Neural cell (in vitro differentiated cells): ENCODE results near the gene TSPAN1. TPM values are rescaled to one million over a fixed set of nuclear protein-coding genes. Genes with fewer than 3 reads are reported as not detected.

Experiments
- H2AFZ ChIP-seq: fragments of 200-600, 300-800 bp; sonication (generic), shearing (Covaris generic); 2 replicates; pipeline ENCODE4 v1.6.0; 2014; ENCODE audit warnings: low read depth, mild to moderate bottlenecking, antibody characterized with exemption, low read length, moderate library complexity
- H3F3A ChIP-seq: fragments of 200-600 bp; shearing (Covaris generic); 2 replicates; pipeline ENCODE4 v1.6.1; 2016; ENCODE audit warnings: mild to moderate bottlenecking, moderate library complexity, mixed read lengths, antibody characterized with exemption, low read length; ENCODE audit not compliant: insufficient read depth, poor library complexity, severe bottlenecking
- H3K27ac ChIP-seq: fragments of 200-600, 300-800 bp; sonication (generic), shearing (Covaris generic); 2 replicates; pipeline ENCODE4 v1.5.1; 2014; ENCODE audit warnings: mild to moderate bottlenecking, low read length, moderate library complexity
- H3K27me3 ChIP-seq: fragments of 300-800, 200-600 bp; sonication (generic), shearing (Covaris generic); 2 replicates; pipeline ENCODE4 v1.6.0; 2014; ENCODE audit warnings: mild to moderate bottlenecking, low read depth, low read length, moderate library complexity; ENCODE audit not compliant: insufficient read depth
- H3K36me3 ChIP-seq: fragments of 300-800, 200-600 bp; sonication (generic), shearing (Covaris generic); 2 replicates; pipeline ENCODE4 v1.5.1; 2014; ENCODE audit warnings: mild to moderate bottlenecking, antibody characterized with exemption, low read length, moderate library complexity; ENCODE audit not compliant: insufficient read depth
- H3K4me2 ChIP-seq: fragments of 300-800, 200-600 bp; sonication (generic), shearing (Covaris generic); 2 replicates; pipeline ENCODE4 v1.6.0; 2014; ENCODE audit warnings: mild to moderate bottlenecking, low read length
- H3K4me3 ChIP-seq: fragments of 300-800, 200-600 bp; sonication (generic), shearing (Covaris generic); 2 replicates; pipeline ENCODE4 v1.5.1; 2014; ENCODE audit warnings: mild to moderate bottlenecking, low read length, moderate library complexity
- H3K79me2 ChIP-seq: fragments of 200-600 bp; shearing (Covaris generic); replicated peaks from 2 replicates; pipeline ENCODE4 v1.6.0; 2014; ENCODE audit warnings: mild to moderate bottlenecking, low read length, moderate library complexity; ENCODE audit not compliant: insufficient read depth
- H3K9ac ChIP-seq: fragments of 300-800, 200-600 bp; sonication (generic), shearing (Covaris generic); 2 replicates; pipeline ENCODE4 v1.6.1; 2016; ENCODE audit warnings: mild to moderate bottlenecking, low read length, mixed read lengths
- H3K9me2 ChIP-seq: fragments of 200-600 bp; shearing (Covaris generic); 2 replicates; pipeline ENCODE4 v1.6.1; 2016; ENCODE audit warnings: mild to moderate bottlenecking, low read length, mixed read lengths; ENCODE audit not compliant: insufficient read depth
- H3K9me3 ChIP-seq: fragments of 200-600, 300-800 bp; sonication (generic), shearing (Covaris generic); 2 replicates; pipeline ENCODE4 v1.6.1; 2016; ENCODE audit warnings: mild to moderate bottlenecking, mixed run types, low read length, moderate library complexity, mixed read lengths
- H4K20me1 ChIP-seq: fragments of 200-600 bp; shearing (Covaris generic); 2 replicates; pipeline ENCODE4 v1.6.1; 2016; ENCODE audit warnings: mild to moderate bottlenecking, mixed run types; ENCODE audit not compliant: insufficient read depth
- CTCF ChIP-seq: fragments of 450-650 bp; IDR thresholded peaks from 2 replicates; pipeline ENCODE4 v1.5.1; 2014; ENCODE audit warnings: antibody characterized with exemption, mild to moderate bottlenecking, moderate library complexity; ENCODE audit not compliant: poor library complexity, severe bottlenecking
- EP300 ChIP-seq: fragments of 450-650 bp; conservative IDR thresholded peaks from 2 replicates; pipeline ENCODE4 v1.6.1; 2014; ENCODE audit warnings: antibody characterized with exemption, mild to moderate bottlenecking, moderate library complexity; ENCODE audit not compliant: poor library complexity, severe bottlenecking
- EZH2 ChIP-seq: fragments of 200-600, 300-800 bp; shearing (Covaris generic), sonication (generic); IDR thresholded peaks from 2 replicates; pipeline ENCODE4 v1.6.1; 2014; ENCODE audit warnings: antibody characterized with exemption, low read length, borderline replicate concordance, mild to moderate bottlenecking; ENCODE audit not compliant: insufficient read depth, poor library complexity, severe bottlenecking
- MXI1 ChIP-seq: fragments of 450-650 bp; conservative IDR thresholded peaks from 2 replicates; pipeline ENCODE4 v1.6.1; 2014; ENCODE audit warnings: antibody characterized with exemption, mild to moderate bottlenecking; ENCODE audit not compliant: poor library complexity, severe bottlenecking
- POLR2AphosphoS5 ChIP-seq: IDR thresholded peaks from 2 replicates; pipeline ENCODE4 v1.6.1; 2012
- RAD21 ChIP-seq: fragments of 450-650 bp; conservative IDR thresholded peaks from 2 replicates; pipeline ENCODE4 v1.6.1; 2014; ENCODE audit warnings: antibody characterized with exemption, mild to moderate bottlenecking, moderate library complexity
- REST ChIP-seq: IDR thresholded peaks from 2 replicates; pipeline ENCODE4 v1.6.1; 2012; ENCODE audit warnings: borderline replicate concordance
- SMC3 ChIP-seq: fragments of 450-650 bp; conservative IDR thresholded peaks from 2 replicates; pipeline ENCODE4 v1.6.1; 2014; ENCODE audit warnings: antibody characterized with exemption, mild to moderate bottlenecking, moderate library complexity; ENCODE audit not compliant: poor library complexity
- TAF1 ChIP-seq: IDR thresholded peaks from 2 replicates; pipeline ENCODE4 v1.6.1; 2012; ENCODE audit warnings: low read depth
- polyA plus RNA-seq: library from polyadenylated mRNA; depleted of rRNA; stranded (reverse); fragments of >200 nt; gene quantifications from 2 replicates; pipeline ENCODE4 v1.2.3, GENCODE V29; 2014

Gene TSPAN1
- polyA plus RNA-seq, 1 donor from 2014 or later = 0.62 TPM

DNA sequence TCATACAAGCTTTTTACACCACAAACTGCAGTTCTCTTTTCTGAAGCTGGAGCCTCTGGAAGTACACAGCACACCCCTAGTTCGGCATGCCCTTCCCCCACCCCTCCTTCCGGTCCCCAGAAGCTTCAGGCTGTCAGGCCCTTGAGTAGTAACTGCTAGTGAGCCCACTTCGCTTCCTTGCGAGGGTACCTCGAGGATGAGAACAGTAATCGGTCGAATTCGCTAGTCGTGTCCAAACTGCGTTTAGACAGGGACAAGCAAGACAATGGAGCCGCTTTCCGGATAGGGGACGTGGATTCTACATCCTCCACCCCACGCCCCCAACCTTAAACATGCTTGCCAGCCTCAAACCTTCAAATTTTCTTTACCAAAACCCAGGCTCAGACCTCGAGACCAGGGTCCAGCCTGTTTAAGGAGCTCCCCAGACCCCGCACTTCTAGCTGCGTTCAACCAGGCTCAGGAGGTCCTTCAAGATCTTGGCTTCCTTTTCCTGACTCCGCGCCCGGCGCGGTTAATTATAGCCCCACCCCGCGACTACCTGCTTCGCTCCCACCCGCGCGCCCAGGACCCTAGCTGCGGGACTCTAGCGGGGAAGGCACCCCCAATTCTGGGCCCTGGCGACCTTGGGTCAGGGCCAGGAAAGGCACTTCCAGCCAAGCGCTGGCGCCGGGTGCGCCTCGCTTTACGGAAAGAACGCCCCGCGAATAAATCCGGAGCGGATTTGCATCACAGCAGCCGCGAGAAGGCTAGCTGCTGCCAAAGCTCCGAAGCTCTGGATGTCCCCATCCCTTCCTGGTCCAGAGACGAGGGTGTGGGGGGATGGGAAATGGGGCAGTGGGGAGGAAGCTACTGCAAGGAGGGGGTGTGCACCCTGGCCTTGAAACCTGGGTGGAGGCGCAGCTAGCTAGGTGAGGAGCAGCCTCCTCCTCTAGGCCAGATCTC is 8.1 kb upstream of the TSPAN1 start:
- Histone ChIP-seq H3F3A (no peaks in the 10 kb centered on the region), H3K9me3 (no peaks in the 10 kb centered on the region), H3K9ac (no peak overlapping the region), H3K79me2 (no peaks in the 10 kb centered on the region), H3K9me2 (no peaks in the 10 kb centered on the region), H3K4me2 (no peak overlapping the region), H3K27ac (no peak overlapping the region), H3K36me3 (no peaks in the 10 kb centered on the region), H3K27me3 (no peaks in the 10 kb centered on the region), H2AFZ (no peak overlapping the region), H3K4me3 (no peak overlapping the region), H4K20me1 (no peaks in the 10 kb centered on the region)
- TF ChIP-seq REST (no peak), EP300 (no peak), RAD21 (no peak), SMC3 (no peak), MXI1 (no peak), EZH2 (no peak), POLR2AphosphoS5 (no peak), TAF1 (no peak), CTCF (no peak)

- H4K20me1 ChIP-seq = no peaks in the 10 kb centered on the region
- H2AFZ ChIP-seq = no peak overlapping the region
- no peak overlapping the region for H3K4me3 ChIP-seq
- no peaks in the 10 kb centered on the region for H3K36me3 ChIP-seq
- H3K27me3 ChIP-seq = no peaks in the 10 kb centered on the region
- no peaks in the 10 kb centered on the region for H3K9me3 ChIP-seq
- H3K9me2 ChIP-seq = no peaks in the 10 kb centered on the region
- TF ChIP-seq RAD21 (no peak), EP300 (no peak), MXI1 (no peak)
- no peak overlapping the region for H3K4me2 ChIP-seq
- no peak overlapping the region for H3K9ac ChIP-seq
- no peak overlapping the region for H3K27ac ChIP-seq
- H3K79me2 ChIP-seq = no peaks in the 10 kb centered on the region
- no peaks in the 10 kb centered on the region for H3F3A ChIP-seq
Observed at GRCh38 chr1:46168477-46168876, 6.4 kb upstream of the TSPAN1 start.
